ENCODE data around the gene ANAPC1. TPM values are rescaled to one million over a fixed set of nuclear protein-coding genes. Genes with fewer than 3 reads are reported as not detected.

The ANAPC1 gene
- total RNA-seq, 4 donors from 2014 or later = 39.3 to 53.5 (median 43.7) TPM

- TF ChIP-seq, protein P1, sequence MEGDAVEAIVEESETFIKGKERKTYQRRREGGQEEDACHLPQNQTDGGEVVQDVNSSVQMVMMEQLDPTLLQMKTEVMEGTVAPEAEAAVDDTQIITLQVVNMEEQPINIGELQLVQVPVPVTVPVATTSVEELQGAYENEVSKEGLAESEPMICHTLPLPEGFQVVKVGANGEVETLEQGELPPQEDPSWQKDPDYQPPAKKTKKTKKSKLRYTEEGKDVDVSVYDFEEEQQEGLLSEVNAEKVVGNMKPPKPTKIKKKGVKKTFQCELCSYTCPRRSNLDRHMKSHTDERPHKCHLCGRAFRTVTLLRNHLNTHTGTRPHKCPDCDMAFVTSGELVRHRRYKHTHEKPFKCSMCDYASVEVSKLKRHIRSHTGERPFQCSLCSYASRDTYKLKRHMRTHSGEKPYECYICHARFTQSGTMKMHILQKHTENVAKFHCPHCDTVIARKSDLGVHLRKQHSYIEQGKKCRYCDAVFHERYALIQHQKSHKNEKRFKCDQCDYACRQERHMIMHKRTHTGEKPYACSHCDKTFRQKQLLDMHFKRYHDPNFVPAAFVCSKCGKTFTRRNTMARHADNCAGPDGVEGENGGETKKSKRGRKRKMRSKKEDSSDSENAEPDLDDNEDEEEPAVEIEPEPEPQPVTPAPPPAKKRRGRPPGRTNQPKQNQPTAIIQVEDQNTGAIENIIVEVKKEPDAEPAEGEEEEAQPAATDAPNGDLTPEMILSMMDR (IDR thresholded peaks at IDR 0.05; ENCODE audit: low read depth) = no peak
Measured at GRCh38 chr2:111909079-111909478, 25.1 kb upstream of the ANAPC1 start.

GRCh38 chr2:111908578-111908977 lies 24.6 kb upstream of the ANAPC1 start:
- TF ChIP-seq, protein P1 (IDR thresholded peaks at IDR 0.05; ENCODE audit: low read depth) = no peak

- TF ChIP-seq, protein P1 (IDR thresholded peaks at IDR 0.05; ENCODE audit: low read depth) = no peak
Measured at GRCh38 chr2:111905990-111906735, 22.2 kb upstream of the ANAPC1 start.

- TF ChIP-seq, protein P1 (IDR thresholded peaks at IDR 0.05; ENCODE audit: low read depth) = no peak
Measured at GRCh38 chr2:111904726-111905474, 20.9 kb upstream of the ANAPC1 start.

- TF ChIP-seq, protein P1 (IDR thresholded peaks at IDR 0.05; ENCODE audit: low read depth) = no peak
Measured at GRCh38 chr2:111903930-111904439, 20.0 kb upstream of the ANAPC1 start.

DNA sequence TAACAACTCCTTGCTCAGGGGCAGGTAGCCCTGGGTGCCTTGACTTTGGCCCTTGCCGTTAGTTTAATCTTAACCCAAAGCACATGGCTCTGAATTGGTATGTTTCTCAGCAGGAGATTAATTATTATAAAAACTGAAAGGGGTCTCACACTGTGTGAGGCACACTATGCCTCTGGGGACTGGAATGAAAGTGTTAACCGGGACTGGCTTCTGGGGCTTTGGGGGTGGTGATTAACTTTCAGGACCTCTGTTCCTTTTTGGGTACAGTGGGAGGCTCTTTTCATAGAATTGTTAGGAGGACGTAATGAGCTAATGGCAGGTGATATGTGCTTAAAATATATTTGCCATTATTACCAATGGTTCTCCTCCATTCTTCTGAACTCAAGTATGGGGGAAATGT lies 19.5 kb upstream of the ANAPC1 start:
- TF ChIP-seq, protein P1 (IDR thresholded peaks at IDR 0.05; ENCODE audit: low read depth) = no peak

DNA sequence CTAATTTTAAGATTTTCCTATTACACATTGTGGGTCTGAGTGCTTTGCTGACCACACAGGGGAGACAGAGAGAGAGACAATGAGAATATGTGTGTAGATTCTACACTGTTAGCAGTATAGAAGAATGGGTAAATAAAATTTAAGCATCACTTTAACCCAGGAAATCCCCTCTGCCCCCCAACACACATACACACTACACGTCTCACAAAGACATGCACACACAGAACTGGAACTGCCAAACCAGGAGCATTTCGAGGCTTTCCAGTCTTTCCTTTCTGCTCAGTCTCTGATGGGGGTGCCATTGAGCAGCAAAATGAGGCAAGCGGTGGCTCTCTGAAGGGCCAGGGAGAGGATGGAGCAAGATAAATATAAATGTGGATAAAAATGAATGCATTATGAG lies 16.9 kb upstream of the ANAPC1 start:
- TF ChIP-seq, protein P1 (IDR thresholded peaks at IDR 0.05; ENCODE audit: low read depth) = no peak

Measured in subcutaneous adipose tissue (tissue), 4 donors.